ENCODE data around the gene PMM2. TPM values are rescaled to one million over a fixed set of nuclear protein-coding genes. Genes with fewer than 3 reads are reported as not detected.

PMM2 gene
- total RNA-seq, 4 donors from 2014 or later = 20.0 to 33.0 (median 25.7) TPM

- 81% methylated on average over 19 of the region's 23 CpGs for WGBS
- Histone ChIP-seq H3K27me3 (peaks cover 4% of the 10 kb centered on the region), H3K27ac (no peak overlapping the region), H3K36me3 (peaks cover 50% of the 10 kb centered on the region), H3K4me1 (peaks cover 18% of the 10 kb centered on the region), H3K4me3 (no peak overlapping the region), H3K9me3 (no peaks in the 10 kb centered on the region)
- no peak for DNase-seq (ENCODE audit: low spot score in 2 of 2)
- TF ChIP-seq POLR2A (IDR thresholded peaks at IDR 0.05) (no peak), EP300 (IDR thresholded peaks at IDR 0.05) (no peak), POLR2AphosphoS5 (IDR thresholded peaks at IDR 0.05) (no peak)
- TF ChIP-seq, protein P1, sequence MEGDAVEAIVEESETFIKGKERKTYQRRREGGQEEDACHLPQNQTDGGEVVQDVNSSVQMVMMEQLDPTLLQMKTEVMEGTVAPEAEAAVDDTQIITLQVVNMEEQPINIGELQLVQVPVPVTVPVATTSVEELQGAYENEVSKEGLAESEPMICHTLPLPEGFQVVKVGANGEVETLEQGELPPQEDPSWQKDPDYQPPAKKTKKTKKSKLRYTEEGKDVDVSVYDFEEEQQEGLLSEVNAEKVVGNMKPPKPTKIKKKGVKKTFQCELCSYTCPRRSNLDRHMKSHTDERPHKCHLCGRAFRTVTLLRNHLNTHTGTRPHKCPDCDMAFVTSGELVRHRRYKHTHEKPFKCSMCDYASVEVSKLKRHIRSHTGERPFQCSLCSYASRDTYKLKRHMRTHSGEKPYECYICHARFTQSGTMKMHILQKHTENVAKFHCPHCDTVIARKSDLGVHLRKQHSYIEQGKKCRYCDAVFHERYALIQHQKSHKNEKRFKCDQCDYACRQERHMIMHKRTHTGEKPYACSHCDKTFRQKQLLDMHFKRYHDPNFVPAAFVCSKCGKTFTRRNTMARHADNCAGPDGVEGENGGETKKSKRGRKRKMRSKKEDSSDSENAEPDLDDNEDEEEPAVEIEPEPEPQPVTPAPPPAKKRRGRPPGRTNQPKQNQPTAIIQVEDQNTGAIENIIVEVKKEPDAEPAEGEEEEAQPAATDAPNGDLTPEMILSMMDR (IDR thresholded peaks at IDR 0.05) = no peak
These were observed 91.6 kb downstream of the PMM2 start for GRCh38 chr16:8888951-8889892.

DNA sequence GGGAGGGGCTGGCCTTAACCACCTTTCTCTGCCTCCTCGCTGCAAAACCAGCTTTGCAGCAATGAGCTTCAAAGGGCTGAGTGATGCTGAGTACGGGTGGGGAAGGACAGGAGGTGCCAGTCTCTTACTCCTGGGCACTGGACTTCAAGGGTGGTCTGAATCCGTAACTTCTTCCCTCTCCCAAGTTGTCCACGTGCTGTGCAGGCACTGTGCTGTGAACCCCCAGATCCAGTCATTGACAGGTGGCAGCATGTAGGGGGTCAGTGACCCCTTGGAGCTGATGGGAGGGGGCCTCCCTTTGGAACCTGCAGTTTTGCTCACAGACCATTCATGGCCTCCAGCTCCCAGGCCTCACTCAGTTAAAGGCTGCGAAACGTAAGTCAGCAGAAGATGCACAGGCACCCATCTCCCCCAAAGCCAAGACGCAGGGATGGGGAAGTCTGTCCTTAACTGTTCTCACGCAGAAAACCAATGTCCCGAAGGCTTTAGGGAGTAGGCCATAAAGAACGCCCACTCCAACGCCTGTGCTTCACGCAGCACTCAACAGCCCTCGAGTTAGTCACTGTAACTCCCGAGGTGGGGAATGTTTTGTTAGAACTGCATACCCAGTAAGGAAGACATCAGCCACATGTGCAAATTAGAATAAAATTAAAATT, 92.4 kb downstream of the PMM2 start:
- peaks cover 10% of the 10 kb centered on the region for H3K4me1 ChIP-seq
- TF ChIP-seq POLR2AphosphoS5 (IDR thresholded peaks at IDR 0.05) (no peak), POLR2A (IDR thresholded peaks at IDR 0.05) (no peak), EP300 (IDR thresholded peaks at IDR 0.05) (no peak)
- TF ChIP-seq, protein P1 (IDR thresholded peaks at IDR 0.05) = no peak
- no peak overlapping the region for H3K4me3 ChIP-seq
- no peak for DNase-seq (ENCODE audit: low spot score in 2 of 2)
- WGBS = 80% methylated on average over 14 of the region's 14 CpGs
- peaks cover 58% of the 10 kb centered on the region for H3K36me3 ChIP-seq
- H3K27ac ChIP-seq = no peak overlapping the region
- no peaks in the 10 kb centered on the region for H3K27me3 ChIP-seq
- no peaks in the 10 kb centered on the region for H3K9me3 ChIP-seq

DNA sequence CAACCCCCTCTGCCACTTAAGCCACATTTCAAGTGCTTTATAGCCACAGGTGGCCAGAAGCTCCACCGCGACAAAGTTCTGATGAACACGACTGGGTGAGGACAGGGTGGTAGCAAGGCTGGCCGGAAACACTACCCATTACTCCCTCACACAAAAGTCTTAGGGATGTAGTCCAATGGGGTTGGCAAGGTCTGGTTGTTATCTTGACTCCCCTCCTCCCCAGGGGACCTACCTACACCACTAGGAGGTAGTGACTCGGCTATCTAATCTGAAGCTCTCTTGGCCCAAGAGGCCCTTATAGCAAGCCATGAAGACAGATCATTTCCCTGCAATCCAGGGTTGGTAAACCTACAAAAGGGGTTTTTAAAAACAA, 92.9 kb downstream of the PMM2 start:
- TF ChIP-seq POLR2A (IDR thresholded peaks at IDR 0.05) = no peak
- DNase-seq (ENCODE audit: low spot score in 2 of 2) = no peak
- H3K36me3 ChIP-seq = peaks cover 63% of the 10 kb centered on the region
- no peak overlapping the region for H3K27ac ChIP-seq
- whole genome bisulfite sequencing = 95% methylated on average over 5 of the region's 5 CpGs
- no peaks in the 10 kb centered on the region for H3K27me3 ChIP-seq
- H3K9me3 ChIP-seq = no peaks in the 10 kb centered on the region
- H3K4me3 ChIP-seq = no peak overlapping the region
- peaks cover 6% of the 10 kb centered on the region for H3K4me1 ChIP-seq

DNA sequence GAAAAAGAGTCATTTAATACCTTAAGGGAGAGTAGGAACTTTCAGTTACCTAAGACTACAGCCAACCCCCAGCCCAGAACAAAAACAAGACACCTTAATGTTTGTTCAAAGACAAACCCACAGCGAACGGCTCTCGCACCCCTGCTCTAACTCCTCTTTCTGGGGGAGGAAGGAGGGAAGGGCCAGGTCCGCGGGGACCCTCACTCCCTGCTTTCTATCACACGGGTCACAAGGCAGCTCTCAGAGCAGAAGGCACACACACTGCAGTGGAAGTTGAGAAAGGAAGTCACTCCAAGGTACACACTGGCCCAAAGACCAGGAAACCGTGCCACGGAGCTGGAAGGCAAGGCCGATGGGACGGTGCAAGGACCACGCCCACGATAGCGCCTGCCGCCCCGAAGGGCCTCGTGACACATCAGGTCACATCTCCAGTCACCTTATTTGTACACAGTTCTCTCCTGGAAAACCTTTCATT, 94.5 kb downstream of the PMM2 start:
- H3K36me3 ChIP-seq = peaks cover 79% of the 10 kb centered on the region

DNA sequence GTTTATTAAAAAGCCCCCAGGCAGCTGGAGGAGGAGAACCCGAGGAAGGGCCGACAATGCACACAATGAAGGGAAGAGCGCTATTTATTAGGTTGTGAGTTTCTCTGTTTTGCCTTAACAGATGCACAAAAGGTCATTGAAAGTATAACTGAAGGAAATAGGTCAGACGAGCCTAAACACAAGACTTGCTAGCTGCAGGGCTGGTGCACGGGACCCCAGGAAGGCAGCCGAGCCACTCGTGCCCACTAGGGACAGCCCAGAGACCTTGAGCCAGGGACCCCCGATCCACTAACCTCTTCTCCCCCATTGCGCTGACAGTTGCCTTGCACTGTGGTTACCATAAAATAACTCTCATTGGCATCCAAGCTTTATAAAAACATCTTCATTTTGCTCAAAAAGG, 95.8 kb downstream of the PMM2 start:
- WGBS = 84% methylated on average over 9 of the region's 9 CpGs
- H3K36me3 ChIP-seq = peaks cover 92% of the 10 kb centered on the region

More for the DNA sequence above, 94.5 kb downstream of the PMM2 start:
- Histone ChIP-seq H3K9me3 (no peaks in the 10 kb centered on the region), H3K27ac (no peak overlapping the region), H3K4me1 (no peaks in the 10 kb centered on the region), H3K4me3 (no peak overlapping the region), H3K27me3 (no peaks in the 10 kb centered on the region)
- no peak for TF ChIP-seq POLR2AphosphoS5 (IDR thresholded peaks at IDR 0.05)
- TF ChIP-seq, protein P1 (IDR thresholded peaks at IDR 0.05) = no peak
- TF ChIP-seq POLR2A (IDR thresholded peaks at IDR 0.05) = no peak
- no peak for TF ChIP-seq EP300 (IDR thresholded peaks at IDR 0.05)
- no peak for DNase-seq (ENCODE audit: low spot score in 2 of 2)
- WGBS = 78% methylated on average over 16 of the region's 16 CpGs

More for the DNA sequence above, 95.8 kb downstream of the PMM2 start:
- H3K27ac ChIP-seq = no peak overlapping the region
- H3K27me3 ChIP-seq = no peaks in the 10 kb centered on the region
- H3K4me3 ChIP-seq = no peak overlapping the region
- H3K4me1 ChIP-seq = no peaks in the 10 kb centered on the region
- TF ChIP-seq POLR2A (IDR thresholded peaks at IDR 0.05) = no peak
- no peak for TF ChIP-seq POLR2AphosphoS5 (IDR thresholded peaks at IDR 0.05)
- TF ChIP-seq, protein P1 (IDR thresholded peaks at IDR 0.05) = no peak
- no peak for TF ChIP-seq EP300 (IDR thresholded peaks at IDR 0.05)
- DNase-seq (ENCODE audit: low spot score in 2 of 2) = no peak
- no peaks in the 10 kb centered on the region for H3K9me3 ChIP-seq
